SK-N-SH (cell line): Measurements from ENCODE around the gene RPS27L. TPM values are rescaled to one million over a fixed set of nuclear protein-coding genes. Genes with fewer than 3 reads are reported as not detected.

ENCODE experiments used
- CTCF ChIA-PET: fragments of 300-600, 350-600 bp; formaldehyde crosslinking; extraction: SDS; loops from one replicate; lab custom pipeline; 2021; lab: Yijun Ruan, JAX
- POLR2A ChIA-PET: fragments of 350-600 bp; sonication (Branson Sonifier 250); formaldehyde crosslinking; extraction: SDS; loops from one replicate; lab custom pipeline; 2020; ENCODE audit warnings: antibody characterized with exemption, inconsistent platforms; lab: Yijun Ruan, JAX
- DNase-seq: peaks from one replicate; pipeline ENCODE4 v3.0.0; 2012
- H2AFZ ChIP-seq: fragments of 200-600 bp; sonication (generic); 2 replicates; pipeline ENCODE4 v1.8.1; 2016; ENCODE audit warnings: antibody characterized with exemption, mild to moderate bottlenecking, low read depth
- H3F3A ChIP-seq: fragments of 200-600 bp; sonication (generic); replicated peaks from 2 replicates; pipeline ENCODE3; 2016; ENCODE audit warnings: antibody characterized with exemption, mild to moderate bottlenecking; ENCODE audit not compliant: insufficient read depth
- H3K27ac ChIP-seq, 2 experiments: fragments of 200-500 bp in 1 of 2; fragments of 200-600 bp in 1 of 2; sonication (Bioruptor generic) in 1 of 2; sonication (generic), shearing (Covaris generic) in 1 of 2; 2 replicates each; pipeline versions ENCODE4 v1.5.1 to v1.6.1; 2014 to 2016; ENCODE audit warnings: low read depth in 2 of 2, inconsistent platforms in 1 of 2, low read length in 1 of 2, mild to moderate bottlenecking in 1 of 2, mixed read lengths in 1 of 2
- H3K27me3 ChIP-seq: fragments of 200-600 bp; sonication (generic), shearing (Covaris generic); 2 replicates; pipeline ENCODE4 v1.6.1; 2016; ENCODE audit warnings: mixed run types; ENCODE audit not compliant: insufficient read depth
- H3K36me3 ChIP-seq, 2 experiments: fragments of 200-500 bp in 1 of 2; fragments of 200-600 bp in 1 of 2; sonication (Bioruptor generic) in 1 of 2; sonication (generic) in 1 of 2; replicated peaks in 1 of 2; 2 replicates each; pipeline versions ENCODE3 to v1.5.1; 2014 to 2016; ENCODE audit warnings: low read length in 1 of 2, mild to moderate bottlenecking in 1 of 2; ENCODE audit not compliant: insufficient read depth in 2 of 2, control insufficient read depth in 1 of 2
- H3K4me1 ChIP-seq, 2 experiments: fragments of 200-500 bp in 1 of 2; fragments of 200-600 bp in 1 of 2; sonication (Bioruptor generic) in 1 of 2; sonication (generic), shearing (Covaris generic) in 1 of 2; 2 replicates each; pipeline versions ENCODE4 v1.5.1 to v1.6.1; 2014 to 2016; ENCODE audit warnings: low read depth in 1 of 2, low read length in 1 of 2, mixed run types in 1 of 2; ENCODE audit not compliant: insufficient read depth in 2 of 2, control insufficient read depth in 1 of 2
- H3K4me2 ChIP-seq: fragments of 200-600 bp; sonication (generic), shearing (Covaris generic); 2 replicates; pipeline ENCODE4 v1.6.1; 2017; ENCODE audit warnings: mixed run types
- H3K4me3 ChIP-seq, 2 experiments: fragments of 200-500 bp in 1 of 2; fragments of 200-600 bp in 1 of 2; sonication (Bioruptor generic) in 1 of 2; sonication (generic), shearing (Covaris generic) in 1 of 2; 2 replicates each; pipeline versions ENCODE4 v1.5.1 to v1.8.1; 2014 to 2016; ENCODE audit warnings: low read depth in 2 of 2, inconsistent platforms in 1 of 2, low read length in 1 of 2, mild to moderate bottlenecking in 1 of 2, mixed read lengths in 1 of 2, moderate library complexity in 1 of 2
- H3K79me2 ChIP-seq: fragments of 200-600 bp; sonication (generic); 2 replicates; pipeline ENCODE4 v1.8.1; 2017; ENCODE audit warnings: mild to moderate bottlenecking; ENCODE audit not compliant: insufficient read depth
- H3K9ac ChIP-seq: fragments of 200-600 bp; sonication (generic); 2 replicates; pipeline ENCODE4 v1.6.1; 2017; ENCODE audit warnings: mixed run types
- H3K9me2 ChIP-seq: fragments of 200-600 bp; sonication (generic); 2 replicates; pipeline ENCODE4 v1.6.1; 2017; ENCODE audit warnings: mixed run types
- H3K9me3 ChIP-seq: fragments of 200-600 bp; sonication (generic); 2 replicates; pipeline ENCODE4 v1.6.1; 2017; ENCODE audit warnings: mixed run types, mild to moderate bottlenecking, moderate library complexity
- H4K20me1 ChIP-seq: fragments of 200-600 bp; sonication (generic); 2 replicates; pipeline ENCODE4 v1.6.1; 2017; ENCODE audit warnings: mild to moderate bottlenecking, mixed run types; ENCODE audit not compliant: insufficient read depth
- CTCF ChIP-seq: fragments of 200-600 bp; sonication (generic); IDR thresholded peaks from 2 replicates; pipeline ENCODE4 v1.6.1; 2017; ENCODE audit warnings: antibody characterized with exemption, mild to moderate bottlenecking, moderate library complexity
- FOXJ3 ChIP-seq: sonication (generic); formaldehyde crosslinking; IDR thresholded peaks from 2 replicates; pipeline ENCODE4 v1.5.1; 2020; ENCODE audit warnings: mild to moderate bottlenecking, missing genetic modification reagents
- IRF3 ChIP-seq: fragments of 150-350 bp; IDR thresholded peaks from 2 replicates; pipeline ENCODE4 v1.6.1; 2016; ENCODE audit warnings: mild to moderate bottlenecking, low read depth, low read length
- NFIC ChIP-seq: IDR thresholded peaks from 2 replicates; pipeline ENCODE4 v1.4.0; 2012; ENCODE audit warnings: borderline replicate concordance
- RXRA ChIP-seq: IDR thresholded peaks from 2 replicates; pipeline ENCODE4 v1.4.0; 2012; ENCODE audit warnings: low read depth, mild to moderate bottlenecking, borderline replicate concordance
- SMC3 ChIP-seq: IDR thresholded peaks from 2 replicates; pipeline ENCODE4 v1.6.1; 2012; ENCODE audit warnings: low read depth, low read length, improper control_type of control experiment
- whole genome bisulfite sequencing: methylation state at CpG from one replicate; pipeline ENCODE4 v1.1.6; 2017; ENCODE audit warnings: low lambda C conversion rate; 5-methylcytosine and 5-hydroxymethylcytosine counted together
- polyA plus RNA-seq, 3 experiments: library from polyadenylated mRNA; depleted of rRNA; stranded (reverse); fragments of >200 nt; gene quantifications; 2 replicates each; pipeline ENCODE4 v1.2.3, GENCODE V29; 2012

RPS27L gene
- polyA plus RNA-seq, 1 of the 3 experiments (the other 2 are of a cell fraction), result 319 TPM

- no peaks in the 10 kb centered on the region for H3K36me3 ChIP-seq
- 92% methylated on average over 5 of the region's 5 CpGs for WGBS
- H3K9me2 ChIP-seq, result no peaks in the 10 kb centered on the region
- ChIA-PET POLR2A (interaction anchor here (1.0 kb wide), 1 partner anchor 36 kb away, joined by 3 read pairs; the partner anchor contains the start of gene RPS27L), CTCF (interaction anchor here (1.1 kb wide), 1 partner anchor 17 kb away, joined by 3 read pairs; no protein-coding TSS in a partner anchor)
- H3K27ac ChIP-seq, result no peak overlapping the region
- H3K27me3 ChIP-seq, result no peaks in the 10 kb centered on the region
- no peak overlapping the region for H2AFZ ChIP-seq
- H3K4me1 ChIP-seq, result peaks cover 14 to 20% of the 10 kb centered on the region in 2 experiments; a peak in 3 of 4 replicates
- TF ChIP-seq RXRA, result no peak
- no peak for TF ChIP-seq NFIC
- TF ChIP-seq CTCF, result no peak
- no peak for TF ChIP-seq FOXJ3 (CRISPR knock-in tag)
- no peak for TF ChIP-seq IRF3
- H3K9me3 ChIP-seq, result no peaks in the 10 kb centered on the region
- H3K4me3 ChIP-seq, result no peak overlapping the region
- no peak for DNase-seq
- H3K4me2 ChIP-seq, result no peak overlapping the region
- peaks cover 62% of the 10 kb centered on the region for H3K79me2 ChIP-seq
- no peak overlapping the region for H3K9ac ChIP-seq
- H3F3A ChIP-seq, result peaks cover 4% of the 10 kb centered on the region
- H4K20me1 ChIP-seq, result no peaks in the 10 kb centered on the region
Observed at GRCh38 chr15:63192619-63193206, 35.4 kb upstream of the RPS27L start.

- peaks cover 14 to 20% of the 10 kb centered on the region in 2 experiments; a peak in 3 of 4 replicates for H3K4me1 ChIP-seq
- CTCF ChIA-PET, result interaction anchor here (0.6 to 2.0 kb wide), 5 partner anchors 11 to 144 kb away, joined by 3 to 5 read pairs (median 4); no protein-coding TSS in a partner anchor
- WGBS, result 86% methylated on average over 3 of the region's 3 CpGs
- H3K9me2 ChIP-seq, result no peaks in the 10 kb centered on the region
- no peak for DNase-seq
- no peak overlapping the region for H3K9ac ChIP-seq
- no peaks in the 10 kb centered on the region for H3K9me3 ChIP-seq
- TF ChIP-seq SMC3 (no peak), IRF3 (no peak)
- H3K4me3 ChIP-seq, result no peak overlapping the region
- no peaks in the 10 kb centered on the region for H3K36me3 ChIP-seq
- H3F3A ChIP-seq, result peaks cover 4% of the 10 kb centered on the region
- no peak overlapping the region for H3K4me2 ChIP-seq
- POLR2A ChIA-PET, result interaction anchor here (0.6 to 1.0 kb wide), 2 partner anchors 27 to 35 kb away, joined by 3 read pairs; partner anchors contain the start of gene RPS27L
- H3K27ac ChIP-seq, result no peak overlapping the region
- H4K20me1 ChIP-seq, result no peaks in the 10 kb centered on the region
- H3K27me3 ChIP-seq, result no peaks in the 10 kb centered on the region
- peaks cover 62% of the 10 kb centered on the region for H3K79me2 ChIP-seq
- no peak overlapping the region for H2AFZ ChIP-seq
Observed at GRCh38 chr15:63191895-63192618, 34.8 kb upstream of the RPS27L start.
